Retinal pigment epithelial cell (primary cell): ENCODE data around the gene NOX1.
A peak's percentile ranks its signal among the peaks of the same experiment; 100 is the strongest.
"Not testable (repeated sequence)": the region's sequence is repeated elsewhere in the genome, so short reads cannot be mapped to it uniquely, and the experiment has no call there.

ENCODE experiments used
- DNase-seq: peaks from one replicate; pipeline ENCODE4 v3.0.0-alpha.2; 2010; ENCODE audit warnings: low read depth
- H3K4me3 ChIP-seq: 2 replicates; pipeline ENCODE4 v1.5.1; 2011; ENCODE audit warnings: mild to moderate bottlenecking, low read length, control low read depth, moderate library complexity
- TF ChIP-seq, protein P1 (sequence below): conservative IDR thresholded peaks from 2 replicates; pipeline ENCODE4 v1.5.1; 2011; ENCODE audit warnings: low read depth, low read length, control low read depth, inconsistent platforms

Gene NOX1

DNA sequence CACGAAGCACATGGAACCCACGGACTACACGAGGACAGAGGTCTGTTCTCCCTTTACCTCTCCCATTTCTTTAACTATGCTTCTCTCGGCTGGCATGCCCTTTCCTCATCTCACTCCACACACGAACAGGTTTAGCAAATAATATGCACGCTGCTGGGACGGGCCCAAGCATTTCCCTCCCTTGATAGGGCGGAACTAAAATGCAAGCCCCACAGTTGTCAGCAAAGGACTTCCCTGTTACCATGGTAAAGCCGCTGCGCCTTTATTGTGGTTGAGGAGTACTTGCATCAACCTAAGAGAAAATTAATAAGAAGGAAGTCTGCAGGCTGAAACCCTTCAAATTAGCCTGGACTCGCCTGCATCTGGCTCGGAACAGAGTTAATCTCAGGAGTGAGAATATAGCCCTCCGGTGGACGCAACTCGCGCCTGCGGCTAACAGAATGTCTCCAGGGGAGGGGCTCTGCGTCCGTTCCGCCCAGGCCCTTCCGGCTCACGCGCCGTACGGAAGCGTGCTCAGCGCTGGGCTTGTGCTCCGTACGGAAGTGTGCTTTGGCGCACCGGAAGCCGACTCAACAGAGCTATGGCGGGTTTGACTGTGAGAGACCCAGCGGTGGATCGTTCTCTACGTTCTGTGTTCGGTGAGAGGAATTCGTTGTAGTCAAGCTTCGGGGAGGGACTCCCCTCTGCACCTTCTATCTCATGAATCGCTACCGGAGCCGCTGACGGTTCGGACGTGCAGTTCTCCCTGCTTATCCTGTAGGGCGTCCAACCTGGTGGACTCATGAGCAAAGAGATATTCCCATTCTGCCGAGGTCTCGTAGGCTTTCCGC is 54.1 kb downstream of the NOX1 start, which contains the start of gene CSTF2:
CSTF2 (plus strand) TSS at position 555 of the 830 bp plus-strand sequence; CDS start at position 581, 26 bp downstream.
- H3K4me3 ChIP-seq: peak within 1 kb of the TSS; percentile 86
- TF ChIP-seq, protein P1, sequence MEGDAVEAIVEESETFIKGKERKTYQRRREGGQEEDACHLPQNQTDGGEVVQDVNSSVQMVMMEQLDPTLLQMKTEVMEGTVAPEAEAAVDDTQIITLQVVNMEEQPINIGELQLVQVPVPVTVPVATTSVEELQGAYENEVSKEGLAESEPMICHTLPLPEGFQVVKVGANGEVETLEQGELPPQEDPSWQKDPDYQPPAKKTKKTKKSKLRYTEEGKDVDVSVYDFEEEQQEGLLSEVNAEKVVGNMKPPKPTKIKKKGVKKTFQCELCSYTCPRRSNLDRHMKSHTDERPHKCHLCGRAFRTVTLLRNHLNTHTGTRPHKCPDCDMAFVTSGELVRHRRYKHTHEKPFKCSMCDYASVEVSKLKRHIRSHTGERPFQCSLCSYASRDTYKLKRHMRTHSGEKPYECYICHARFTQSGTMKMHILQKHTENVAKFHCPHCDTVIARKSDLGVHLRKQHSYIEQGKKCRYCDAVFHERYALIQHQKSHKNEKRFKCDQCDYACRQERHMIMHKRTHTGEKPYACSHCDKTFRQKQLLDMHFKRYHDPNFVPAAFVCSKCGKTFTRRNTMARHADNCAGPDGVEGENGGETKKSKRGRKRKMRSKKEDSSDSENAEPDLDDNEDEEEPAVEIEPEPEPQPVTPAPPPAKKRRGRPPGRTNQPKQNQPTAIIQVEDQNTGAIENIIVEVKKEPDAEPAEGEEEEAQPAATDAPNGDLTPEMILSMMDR: no peak
- DNase-seq: peak; percentile 43

- DNase-seq: no peak
These were observed 54.7 kb downstream of the NOX1 start for GRCh38 chrX:100819534-100819836.

DNA sequence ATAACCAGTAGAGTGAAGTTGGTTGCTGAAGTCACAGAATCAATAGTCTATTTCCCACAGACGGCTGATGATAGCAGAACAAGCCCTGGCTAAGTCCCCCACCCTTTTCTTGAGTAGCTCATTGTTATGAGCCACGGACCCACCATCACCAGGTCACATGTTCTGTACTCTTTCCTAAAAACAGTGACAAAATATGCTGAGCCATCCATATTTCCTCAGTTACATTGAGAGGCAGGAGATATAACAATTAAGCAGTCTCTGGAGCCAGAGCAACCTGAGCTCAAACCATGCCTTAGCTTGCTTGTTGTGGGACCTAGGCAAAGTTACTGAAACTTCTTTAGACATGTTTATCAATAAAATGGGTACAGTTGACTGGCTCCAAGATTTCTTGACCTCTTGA is 56.8 kb downstream of the NOX1 start:
- DNase-seq: no peak

More at GRCh38 chrX:100819534-100819836, 54.7 kb downstream of the NOX1 start:
- TF ChIP-seq, protein P1: no peak
- peak overlapping the region; percentile 86 for H3K4me3 ChIP-seq

GRCh38 chrX:100812216-100813158 is 61.7 kb downstream of the NOX1 start:
- DNase-seq: no peak
- H3K4me3 ChIP-seq: no peak overlapping the region
- TF ChIP-seq, protein P1: no peak

More for the DNA sequence above, 56.8 kb downstream of the NOX1 start:
- no peak overlapping the region for H3K4me3 ChIP-seq
- TF ChIP-seq, protein P1: no peak

DNA sequence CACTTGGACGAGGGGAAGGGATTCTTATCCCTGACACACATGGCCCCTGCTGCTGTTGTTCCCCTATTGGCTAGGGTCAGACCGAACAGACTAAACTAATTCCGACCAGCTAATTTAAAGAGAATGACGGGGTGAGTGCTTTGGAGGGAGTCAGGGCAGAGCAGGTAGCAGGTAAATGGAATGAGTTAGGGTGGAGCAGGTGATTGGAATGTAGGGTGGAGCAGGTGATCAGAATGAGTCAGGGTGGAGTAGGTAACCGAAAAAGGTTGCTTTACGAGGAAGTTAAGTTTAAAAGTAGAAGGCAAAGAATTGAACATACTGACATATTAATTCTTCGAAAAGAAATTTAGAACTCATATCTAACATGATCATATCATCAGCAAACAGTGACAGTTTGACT is 65.9 kb downstream of the NOX1 start:
- H3K4me3 ChIP-seq, DNase-seq: not testable (repeated sequence)

DNA sequence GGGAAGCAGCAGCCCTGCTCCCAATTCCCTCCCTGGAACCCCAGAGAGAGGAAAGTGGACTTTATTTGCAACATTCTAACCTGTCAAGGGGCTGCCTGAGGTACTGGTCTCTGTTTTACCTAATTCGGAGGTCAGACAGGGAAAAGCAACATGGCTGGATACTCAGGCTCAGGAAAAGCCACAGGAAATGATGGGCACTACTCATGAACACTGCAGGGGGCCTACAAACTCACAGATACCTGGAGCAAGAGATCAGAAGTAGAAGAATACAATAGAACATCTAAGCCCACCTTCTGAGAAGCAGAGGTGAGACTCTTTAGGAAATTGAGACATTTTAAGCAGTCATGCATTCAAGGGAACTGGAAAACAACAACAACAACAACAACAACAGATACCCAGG is 69.4 kb downstream of the NOX1 start:
- TF ChIP-seq, protein P1: no peak
- H3K4me3 ChIP-seq: no peak overlapping the region
- DNase-seq: no peak

DNA sequence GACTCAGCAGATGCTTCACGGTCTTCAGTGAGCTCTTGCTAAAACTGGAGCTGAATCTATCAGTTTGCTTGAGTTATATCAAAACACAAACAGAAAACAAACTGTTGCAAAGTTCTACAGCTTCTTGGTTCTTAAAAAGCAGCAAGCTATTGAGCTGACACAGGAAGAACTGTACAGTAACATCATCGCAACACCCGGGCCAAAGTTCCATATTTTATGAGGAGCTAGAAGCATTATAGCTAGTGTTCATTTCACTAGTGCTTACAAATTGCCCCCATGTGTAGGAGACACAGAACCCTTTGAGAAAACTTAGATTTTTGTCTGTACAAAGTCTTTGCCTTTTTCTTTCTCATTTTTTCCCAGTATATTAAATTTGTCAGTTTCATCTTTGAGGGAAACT is 71.3 kb downstream of the NOX1 start:
- no peak overlapping the region for H3K4me3 ChIP-seq
- DNase-seq: no peak
- TF ChIP-seq, protein P1: no peak
